MG63 (cell line): ENCODE data around the gene REXO5. TPM values are rescaled to one million over a fixed set of nuclear protein-coding genes. Genes with fewer than 3 reads are reported as not detected.
"Not testable (repeated sequence)": the region's sequence is repeated elsewhere in the genome, so short reads cannot be mapped to it uniquely, and the experiment has no call there.

Source experiments
- DNase-seq: peaks from one replicate; pipeline ENCODE4 v3.0.0-alpha.2; 2020
- H3K27me3 ChIP-seq: fragments of 250-450 bp; sonication (Bioruptor Pico); 2 replicates; pipeline ENCODE4 v1.5.1; 2020; ENCODE audit warnings: mild to moderate bottlenecking, moderate library complexity
- H3K36me3 ChIP-seq: fragments of 250-450 bp; sonication (Bioruptor Pico); 2 replicates; pipeline ENCODE4 v1.5.1; 2020; ENCODE audit warnings: mild to moderate bottlenecking, moderate library complexity
- H3K4me3 ChIP-seq: fragments of 250-450 bp; sonication (Bioruptor Pico); 2 replicates; pipeline ENCODE4 v1.5.1; 2020; ENCODE audit warnings: mild to moderate bottlenecking, moderate library complexity
- H3K9me3 ChIP-seq: fragments of 250-450 bp; sonication (Bioruptor Pico); 2 replicates; pipeline ENCODE4 v1.5.1; 2020; ENCODE audit warnings: mild to moderate bottlenecking, moderate library complexity
- total RNA-seq: library from RNA; depleted of rRNA; stranded (reverse); fragments of >200 nt; shearing (Covaris generic); gene quantifications from 2 replicates; pipeline ENCODE4 v1.2.3, GENCODE V29; 2014; ENCODE audit warnings: low replicate concordance; rRNA removed

REXO5 gene
- total RNA-seq = 16.2 and 28.8 TPM in 2 replicates

GRCh38 chr16:20806168-20807050 lies at the start of gene REXO5, which contains the start of gene ERI2:
Gene REXO5 (plus strand): TSS chr16:20806527. CDS start chr16:20806954, 427 bp downstream.
Gene ERI2 (minus strand): TSS chr16:20806472. CDS start chr16:20806430, 42 bp downstream.
- Histone ChIP-seq H3K9me3 (no peaks in the 10 kb centered on the region), H3K36me3 (peaks cover 15% of the 10 kb centered on the region), H3K27me3 (no peaks in the 10 kb centered on the region), H3K4me3 (peak within 1 kb of the TSS; percentile 77)
- peak; percentile 97 for DNase-seq

- no peak overlapping the region for H3K4me3 ChIP-seq
- H3K36me3 ChIP-seq = no peaks in the 10 kb centered on the region
- DNase-seq = no peak
- peaks cover 6% of the 10 kb centered on the region; the same call in 1 of the 2 replicates for H3K9me3 ChIP-seq
- peaks cover 14% of the 10 kb centered on the region for H3K27me3 ChIP-seq
These were observed 46.0 kb upstream of the REXO5 start for GRCh38 chr16:20760346-20760745.

DNA sequence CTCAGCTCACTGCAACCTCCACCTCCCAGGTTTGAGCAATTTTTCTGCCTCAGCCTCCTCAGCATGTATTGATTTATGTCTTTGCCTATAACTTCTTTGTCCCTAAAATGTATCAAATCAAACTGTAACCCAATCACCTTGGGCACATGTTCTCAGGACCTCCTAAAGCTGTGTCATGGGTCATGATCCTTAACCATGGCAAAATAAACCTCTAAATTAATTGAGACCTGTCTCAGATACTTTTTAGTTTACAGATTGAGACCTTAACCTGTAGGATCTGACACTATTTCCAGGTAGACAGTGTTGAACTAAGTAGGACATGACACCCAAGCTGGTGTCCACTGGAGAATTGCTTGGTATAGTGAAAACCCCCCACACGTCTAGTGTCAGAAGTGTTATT lies 45.2 kb upstream of the REXO5 start:
- peaks cover 14% of the 10 kb centered on the region for H3K27me3 ChIP-seq
- H3K4me3 ChIP-seq = no peak overlapping the region
- no peaks in the 10 kb centered on the region for H3K36me3 ChIP-seq
- DNase-seq = no peak
- peaks cover 6% of the 10 kb centered on the region; the same call in 1 of the 2 replicates for H3K9me3 ChIP-seq

GRCh38 chr16:20762404-20763123 lies 43.8 kb upstream of the REXO5 start:
- DNase-seq = no peak
- peaks cover 6% of the 10 kb centered on the region; the same call in 1 of the 2 replicates for H3K9me3 ChIP-seq
- H3K36me3 ChIP-seq = no peaks in the 10 kb centered on the region
- H3K4me3 ChIP-seq = no peak overlapping the region; the same call in 1 of the 2 replicates
- peaks cover 14% of the 10 kb centered on the region for H3K27me3 ChIP-seq

DNA sequence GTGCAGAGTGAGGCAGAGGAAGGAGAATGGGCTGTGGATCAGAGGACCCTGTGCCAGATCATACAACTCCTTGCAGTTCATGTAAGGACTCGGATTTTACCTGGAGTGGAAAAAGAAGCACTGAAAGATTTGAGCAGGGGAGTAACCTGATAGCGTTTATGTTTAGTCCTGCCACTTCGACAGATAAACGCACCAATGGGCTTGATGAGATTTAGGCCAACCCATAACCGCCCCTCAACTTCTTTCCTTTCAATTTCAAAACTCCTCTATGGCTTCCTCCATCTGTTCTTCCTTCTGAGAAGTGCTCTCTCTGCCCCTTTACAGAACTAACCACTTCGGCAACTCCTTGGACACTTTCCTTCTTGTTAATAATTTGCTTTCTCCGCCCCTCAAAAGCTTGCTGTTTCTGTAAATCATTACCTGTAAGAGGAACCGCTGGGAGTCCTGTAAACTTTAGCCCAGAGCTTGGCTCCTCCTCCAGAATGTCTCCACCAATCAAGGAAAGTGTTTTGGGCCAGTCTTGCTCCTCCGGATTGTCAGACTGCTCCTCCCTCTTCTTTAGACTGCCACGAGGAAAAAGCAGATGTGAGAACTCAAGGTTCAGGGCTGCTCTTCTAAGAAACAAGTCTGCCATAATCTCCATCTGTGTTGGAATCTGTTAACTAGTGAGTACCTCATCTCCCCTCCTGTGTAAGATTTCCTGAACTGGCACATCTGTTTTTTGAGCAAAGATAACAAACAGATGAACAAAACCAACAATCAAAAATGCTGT lies 42.7 kb upstream of the REXO5 start, which contains the start of gene ACSM3:
TSS of gene ACSM3 (plus strand) at position 554 of the 772 bp plus-strand sequence. CDS start 6,021 bp downstream, outside the sequence.
- no peaks in the 10 kb centered on the region for H3K36me3 ChIP-seq
- peaks cover 14% of the 10 kb centered on the region for H3K27me3 ChIP-seq
- H3K4me3 ChIP-seq = peak within 1 kb of the TSS; percentile 49
- DNase-seq = peak; percentile 72
- peaks cover 6% of the 10 kb centered on the region; the same call in 1 of the 2 replicates for H3K9me3 ChIP-seq

- peaks cover 14% of the 10 kb centered on the region for H3K27me3 ChIP-seq
- not testable (repeated sequence) for DNase-seq, H3K36me3 ChIP-seq, H3K9me3 ChIP-seq, H3K4me3 ChIP-seq
These were observed 41.9 kb upstream of the REXO5 start for GRCh38 chr16:20764448-20764847.

- no peak overlapping the region for H3K4me3 ChIP-seq
- peaks cover 6% of the 10 kb centered on the region; the same call in 1 of the 2 replicates for H3K9me3 ChIP-seq
- H3K36me3 ChIP-seq = no peaks in the 10 kb centered on the region
- peaks cover 14% of the 10 kb centered on the region for H3K27me3 ChIP-seq
- no peak for DNase-seq
These were observed 40.6 kb upstream of the REXO5 start for GRCh38 chr16:20765732-20766131.

- H3K36me3 ChIP-seq = no peaks in the 10 kb centered on the region
- H3K9me3 ChIP-seq = peaks cover 6% of the 10 kb centered on the region; the same call in 1 of the 2 replicates
- H3K4me3 ChIP-seq = no peak overlapping the region
- H3K27me3 ChIP-seq = peaks cover 14% of the 10 kb centered on the region
- no peak for DNase-seq
These were observed 40.0 kb upstream of the REXO5 start for GRCh38 chr16:20766294-20766693.

DNA sequence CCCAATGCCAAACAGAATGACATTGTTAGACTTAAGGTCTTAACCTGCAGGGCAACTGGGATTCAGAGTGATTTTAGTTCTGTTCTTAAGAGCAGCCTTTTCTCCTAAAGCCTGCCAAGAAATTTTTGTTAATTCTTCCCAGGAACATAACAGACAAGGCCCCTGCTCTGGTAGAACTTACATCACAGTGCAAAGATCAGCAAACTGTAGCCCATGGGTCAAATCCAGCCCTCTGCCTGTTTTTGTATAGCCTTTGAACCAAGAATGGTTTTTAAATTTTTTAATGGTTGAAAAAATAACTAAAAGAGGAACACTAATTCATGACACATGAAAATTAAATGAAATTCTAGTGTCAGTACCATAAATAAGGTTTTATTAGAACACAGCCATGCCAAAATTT lies 38.8 kb upstream of the REXO5 start:
- H3K9me3 ChIP-seq = peaks cover 5% of the 10 kb centered on the region; the same call in 1 of the 2 replicates
- no peak overlapping the region for H3K4me3 ChIP-seq
- no peaks in the 10 kb centered on the region for H3K36me3 ChIP-seq
- peaks cover 10% of the 10 kb centered on the region for H3K27me3 ChIP-seq
- DNase-seq = no peak

GRCh38 chr16:20768121-20768520 lies 38.2 kb upstream of the REXO5 start:
- H3K9me3 ChIP-seq = no peaks in the 10 kb centered on the region; the same call in 1 of the 2 replicates
- H3K27me3 ChIP-seq = peaks cover 7% of the 10 kb centered on the region; the same call in 1 of the 2 replicates
- no peak overlapping the region for H3K4me3 ChIP-seq
- H3K36me3 ChIP-seq = no peaks in the 10 kb centered on the region
- no peak for DNase-seq

GRCh38 chr16:20768818-20769217 lies 37.5 kb upstream of the REXO5 start:
- no peak for DNase-seq
- Histone ChIP-seq H3K4me3 (no peak overlapping the region), H3K27me3 (peaks cover 7% of the 10 kb centered on the region; the same call in 1 of the 2 replicates), H3K9me3 (no peaks in the 10 kb centered on the region), H3K36me3 (no peaks in the 10 kb centered on the region)

GRCh38 chr16:20773679-20774078 lies 32.6 kb upstream of the REXO5 start:
- Histone ChIP-seq H3K9me3 (no peaks in the 10 kb centered on the region), H3K27me3 (no peaks in the 10 kb centered on the region), H3K36me3 (no peaks in the 10 kb centered on the region), H3K4me3 (no peak overlapping the region)
- no peak for DNase-seq

GRCh38 chr16:20774703-20775362 lies 31.5 kb upstream of the REXO5 start:
- peak; percentile 87 for DNase-seq

DNA sequence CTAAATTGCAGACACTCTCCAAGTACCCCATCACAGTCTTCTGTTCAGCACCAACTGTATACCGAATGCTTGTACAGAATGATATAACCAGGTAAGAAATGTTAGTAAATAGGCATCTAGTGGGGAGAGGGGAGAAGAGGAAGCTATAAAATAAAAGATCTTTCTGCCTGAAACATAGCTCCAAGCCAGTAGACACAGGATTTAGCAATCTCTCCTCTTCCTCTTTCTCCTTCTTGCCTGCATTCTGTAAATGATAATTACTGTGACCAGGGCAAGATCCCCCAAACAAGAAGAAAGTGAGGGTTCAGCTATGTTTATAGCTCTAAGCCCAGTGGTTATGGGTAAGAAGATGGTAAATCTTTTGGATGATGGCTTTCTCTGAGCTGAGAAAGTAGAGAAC lies 24.6 kb upstream of the REXO5 start:
- H3K27me3 ChIP-seq = no peaks in the 10 kb centered on the region; the same call in none of the 2 replicates
- no peaks in the 10 kb centered on the region for H3K36me3 ChIP-seq
- no peaks in the 10 kb centered on the region for H3K9me3 ChIP-seq
- no peak for DNase-seq
- H3K4me3 ChIP-seq = no peak overlapping the region

More at GRCh38 chr16:20774703-20775362, 31.5 kb upstream of the REXO5 start:
- Histone ChIP-seq H3K27me3 (no peaks in the 10 kb centered on the region), H3K9me3 (no peaks in the 10 kb centered on the region), H3K4me3 (no peak overlapping the region), H3K36me3 (no peaks in the 10 kb centered on the region)

GRCh38 chr16:20782470-20782869 lies 23.9 kb upstream of the REXO5 start:
- no peaks in the 10 kb centered on the region for H3K36me3 ChIP-seq
- no peaks in the 10 kb centered on the region; the same call in none of the 2 replicates for H3K27me3 ChIP-seq
- no peaks in the 10 kb centered on the region for H3K9me3 ChIP-seq
- no peak overlapping the region for H3K4me3 ChIP-seq
- DNase-seq = no peak

GRCh38 chr16:20784204-20784603 lies 22.1 kb upstream of the REXO5 start:
- H3K27me3 ChIP-seq = no peaks in the 10 kb centered on the region; the same call in none of the 2 replicates
- no peaks in the 10 kb centered on the region for H3K9me3 ChIP-seq
- no peak for DNase-seq
- no peaks in the 10 kb centered on the region for H3K36me3 ChIP-seq
- no peak overlapping the region for H3K4me3 ChIP-seq
